ENCODE measurements around the gene FUT7. TPM values are rescaled to one million over a fixed set of nuclear protein-coding genes. Genes with fewer than 3 reads are reported as not detected.

FUT7 gene
- total and polyA plus RNA-seq, 2 of the 13 experiments (the other 11 are each of a cell fraction or from before 2014, with no cell fraction given): 0.05 TPM; not detected in 1

DNA sequence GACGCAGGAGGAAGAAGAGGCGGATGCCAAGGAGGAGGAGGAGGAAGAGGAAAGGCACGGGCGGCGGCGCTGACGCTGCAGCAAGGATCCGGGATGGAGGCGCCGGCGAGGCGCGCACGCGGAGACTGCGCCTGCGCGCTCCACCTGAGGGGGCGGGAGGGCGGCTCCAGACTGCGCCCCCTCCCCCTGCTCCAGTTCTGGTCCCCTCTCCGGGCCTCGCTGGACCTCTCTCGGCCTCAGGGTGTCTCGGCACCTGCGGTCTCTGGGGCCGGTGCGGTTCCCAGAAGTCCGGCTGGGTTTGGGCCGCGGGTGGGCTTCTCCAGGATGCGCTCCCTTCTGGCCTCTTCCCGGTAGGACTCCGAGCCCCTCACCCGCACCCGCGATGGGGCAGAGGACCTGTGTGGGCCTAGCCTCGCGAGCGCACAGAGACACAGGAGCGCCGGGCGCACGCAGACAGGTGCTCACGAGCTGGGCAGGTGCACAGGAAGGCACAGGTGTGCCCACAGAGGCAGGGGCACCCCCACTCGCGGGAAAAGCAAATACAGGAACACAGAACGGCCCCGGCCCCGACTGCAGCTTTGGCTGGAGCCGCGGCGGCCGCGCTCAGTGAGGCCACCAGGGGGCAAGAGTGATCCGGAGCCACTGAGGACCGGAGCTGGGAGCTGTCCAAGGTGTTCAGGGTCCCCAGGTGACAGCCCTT is 14.3 kb upstream of the FUT7 start, which contains the start of gene NPDC1 (continued):
- TF ChIP-seq BRF2 (CRISPR knock-in tag; IDR thresholded peaks at IDR 0.05) (0 out of 2 replicates have a peak, but pooled peaks have one; percentile 33), ZNF232 (CRISPR knock-in tag; IDR thresholded peaks at IDR 0.05; ENCODE audit: borderline replicate concordance) (peak; percentile 86), HOXA5 (CRISPR knock-in tag; IDR thresholded peaks at IDR 0.05) (peak; percentile 93), TFE3 (CRISPR knock-in tag; IDR thresholded peaks at IDR 0.05) (peak; percentile 55; the same call in 1 of the 2 replicates), ZNF816 (CRISPR knock-in tag; IDR thresholded peaks at IDR 0.05; ENCODE audit: borderline replicate concordance) (0 out of 2 replicates have a peak, but pooled peaks have one; percentile 30), NRL (CRISPR knock-in tag; IDR thresholded peaks at IDR 0.05; ENCODE audit: borderline replicate concordance) (no peak; the same call in 1 of the 2 replicates), ZNF367 (CRISPR knock-in tag; IDR thresholded peaks at IDR 0.05; ENCODE audit: borderline replicate concordance) (peak; percentile 38; the same call in 1 of the 2 replicates), YY1 (IDR thresholded peaks at IDR 0.05; ENCODE audit: insufficient read depth, insufficient replicate concordance, low read depth, low read length) (peak; percentile 42), ELK4 (CRISPR knock-in tag; IDR thresholded peaks at IDR 0.05; ENCODE audit: borderline replicate concordance) (no peak; the same call in 1 of the 2 replicates), KMT2B (CRISPR knock-in tag; IDR thresholded peaks at IDR 0.05) (peak; percentile 49; the same call in 1 of the 2 replicates), ZNF30 (CRISPR knock-in tag; IDR thresholded peaks at IDR 0.05) (peak; percentile 48; the same call in 1 of the 2 replicates), SRSF1 (optimal IDR thresholded peaks at IDR 0.05; ENCODE audit: low read depth, low read length) (no peak), ZBTB37 (CRISPR knock-in tag; IDR thresholded peaks at IDR 0.05) (no peak), FOXC1 (CRISPR knock-in tag; IDR thresholded peaks at IDR 0.05; ENCODE audit: borderline replicate concordance) (no peak; the same call in 1 of the 2 replicates), ZNF841 (CRISPR knock-in tag; IDR thresholded peaks at IDR 0.05; ENCODE audit: borderline replicate concordance) (no peak), RORA (CRISPR knock-in tag; IDR thresholded peaks at IDR 0.05) (no peak)
- TF ChIP-seq, protein P1, sequence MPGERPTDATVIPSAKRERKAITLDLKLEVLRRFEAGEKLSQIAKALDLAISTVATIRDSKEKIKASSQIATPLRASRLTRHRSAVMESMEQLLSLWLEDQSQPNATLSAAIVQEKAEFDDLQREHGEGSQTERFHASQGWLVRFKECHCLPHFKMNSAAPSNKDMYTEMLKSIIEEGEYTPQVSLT (CRISPR knock-in tag; IDR thresholded peaks at IDR 0.05; ENCODE audit: borderline replicate concordance, low read depth): no peak
- TF ChIP-seq, protein P2, sequence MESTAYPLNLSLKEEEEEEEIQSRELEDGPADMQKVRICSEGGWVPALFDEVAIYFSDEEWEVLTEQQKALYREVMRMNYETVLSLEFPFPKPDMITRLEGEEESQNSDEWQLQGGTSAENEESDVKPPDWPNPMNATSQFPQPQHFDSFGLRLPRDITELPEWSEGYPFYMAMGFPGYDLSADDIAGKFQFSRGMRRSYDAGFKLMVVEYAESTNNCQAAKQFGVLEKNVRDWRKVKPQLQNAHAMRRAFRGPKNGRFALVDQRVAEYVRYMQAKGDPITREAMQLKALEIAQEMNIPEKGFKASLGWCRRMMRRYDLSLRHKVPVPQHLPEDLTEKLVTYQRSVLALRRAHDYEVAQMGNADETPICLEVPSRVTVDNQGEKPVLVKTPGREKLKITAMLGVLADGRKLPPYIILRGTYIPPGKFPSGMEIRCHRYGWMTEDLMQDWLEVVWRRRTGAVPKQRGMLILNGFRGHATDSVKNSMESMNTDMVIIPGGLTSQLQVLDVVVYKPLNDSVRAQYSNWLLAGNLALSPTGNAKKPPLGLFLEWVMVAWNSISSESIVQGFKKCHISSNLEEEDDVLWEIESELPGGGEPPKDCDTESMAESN (CRISPR knock-in tag; conservative IDR thresholded peaks at IDR 0.05): peak; percentile 72; the same call in 1 of the 2 replicates
